ENCODE results near the gene TOP3A. TPM values are rescaled to one million over a fixed set of nuclear protein-coding genes. Genes with fewer than 3 reads are reported as not detected.

Gene TOP3A
- total RNA-seq, 2 donors from 2014 or later = 18.4 to 37.1 TPM

DNA sequence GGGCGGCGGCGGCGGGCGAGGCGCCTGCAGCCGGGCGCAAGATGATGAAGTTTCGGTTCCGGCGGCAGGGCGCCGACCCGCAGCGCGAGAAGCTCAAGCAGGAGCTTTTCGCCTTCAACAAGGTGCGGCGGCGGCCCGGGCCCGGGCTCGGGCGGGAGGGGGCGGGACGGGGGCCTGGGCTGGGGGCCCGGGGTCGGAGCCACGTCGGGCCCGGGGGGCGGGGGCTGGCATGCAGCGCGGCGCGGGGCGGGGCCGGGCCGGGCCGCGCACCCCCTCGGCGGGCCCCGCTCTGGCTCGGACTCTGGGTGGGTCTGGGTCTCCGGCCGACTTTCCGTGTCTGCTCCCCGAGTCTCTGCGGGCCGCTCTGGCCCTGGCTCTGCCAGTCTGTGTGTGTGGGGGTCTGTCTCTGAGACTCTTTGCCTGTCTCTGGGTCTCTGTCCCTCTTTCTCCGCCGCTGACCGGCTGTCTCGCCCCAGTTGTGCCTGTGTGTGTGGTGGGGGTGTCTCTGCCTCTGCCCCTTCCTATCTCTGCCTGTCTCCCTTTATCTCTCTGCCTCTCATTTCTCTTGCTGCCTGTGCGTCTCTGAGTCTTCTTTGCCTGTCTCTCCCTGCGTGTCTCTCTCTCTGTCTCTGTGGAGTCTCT, 89.0 kb downstream of the TOP3A start:
- H3K27ac ChIP-seq = no peak overlapping the region
- no peaks in the 10 kb centered on the region for H3K27me3 ChIP-seq (replicated peaks; ENCODE audit: insufficient read depth)
- H3K4me1 ChIP-seq (replicated peaks) = no peaks in the 10 kb centered on the region
- DNase-seq (ENCODE audit: low spot score) = no peak
- peak overlapping the region; percentile 53 to 57 for H3K4me3 ChIP-seq
- TF ChIP-seq POLR2AphosphoS5 (IDR thresholded peaks at IDR 0.05) (no peak), POLR2A (IDR thresholded peaks at IDR 0.05) (no peak)
- TF ChIP-seq, protein P1, sequence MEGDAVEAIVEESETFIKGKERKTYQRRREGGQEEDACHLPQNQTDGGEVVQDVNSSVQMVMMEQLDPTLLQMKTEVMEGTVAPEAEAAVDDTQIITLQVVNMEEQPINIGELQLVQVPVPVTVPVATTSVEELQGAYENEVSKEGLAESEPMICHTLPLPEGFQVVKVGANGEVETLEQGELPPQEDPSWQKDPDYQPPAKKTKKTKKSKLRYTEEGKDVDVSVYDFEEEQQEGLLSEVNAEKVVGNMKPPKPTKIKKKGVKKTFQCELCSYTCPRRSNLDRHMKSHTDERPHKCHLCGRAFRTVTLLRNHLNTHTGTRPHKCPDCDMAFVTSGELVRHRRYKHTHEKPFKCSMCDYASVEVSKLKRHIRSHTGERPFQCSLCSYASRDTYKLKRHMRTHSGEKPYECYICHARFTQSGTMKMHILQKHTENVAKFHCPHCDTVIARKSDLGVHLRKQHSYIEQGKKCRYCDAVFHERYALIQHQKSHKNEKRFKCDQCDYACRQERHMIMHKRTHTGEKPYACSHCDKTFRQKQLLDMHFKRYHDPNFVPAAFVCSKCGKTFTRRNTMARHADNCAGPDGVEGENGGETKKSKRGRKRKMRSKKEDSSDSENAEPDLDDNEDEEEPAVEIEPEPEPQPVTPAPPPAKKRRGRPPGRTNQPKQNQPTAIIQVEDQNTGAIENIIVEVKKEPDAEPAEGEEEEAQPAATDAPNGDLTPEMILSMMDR (IDR thresholded peaks at IDR 0.05) = no peak
- WGBS = 1% methylated on average over 29 of the region's 57 CpGs
- intact Hi-C loops (cut with DNase I) = no loop called here
- no peaks in the 10 kb centered on the region for H3K9me3 ChIP-seq
- no peaks in the 10 kb centered on the region for H3K36me3 ChIP-seq

DNA sequence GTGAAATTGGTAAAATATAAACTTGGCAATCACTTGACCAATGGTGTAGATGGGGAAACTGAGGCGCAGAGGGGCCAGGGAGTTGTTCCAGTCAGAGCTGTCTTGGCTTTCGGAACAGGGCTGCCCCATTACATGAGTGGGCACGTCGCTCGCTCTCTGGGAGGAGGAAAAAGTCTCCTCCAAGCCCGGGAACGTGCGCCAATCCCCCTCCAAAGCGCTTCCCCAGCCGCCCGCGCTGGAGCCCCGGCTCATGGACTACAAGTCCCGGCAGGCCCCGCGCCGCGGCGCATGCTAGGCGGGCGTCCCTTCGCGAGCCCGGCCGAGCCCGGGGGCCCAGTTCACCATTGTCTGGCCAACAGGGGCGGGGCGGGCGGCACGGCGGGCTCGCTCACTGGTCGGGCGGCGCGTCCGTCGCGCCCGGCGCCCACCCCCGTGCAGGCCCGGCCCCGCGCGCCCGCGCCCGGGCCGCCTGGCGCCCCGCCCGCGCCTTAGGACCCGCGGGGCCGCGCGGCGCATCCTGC, 89.6 kb downstream of the TOP3A start, which contains the start of gene LLGL1:
TSS of gene LLGL1 (plus strand) at position 515 of the 521 bp plus-strand sequence. CDS start 48 bp downstream, outside the sequence.
- peak within 1 kb of the TSS; percentile 53 to 57 for H3K4me3 ChIP-seq
- peak within 1 kb of the TSS in 1 of 2 donors; percentile 13 for H3K27ac ChIP-seq
- H3K4me1 ChIP-seq (replicated peaks) = no peaks in the 10 kb centered on the region
- H3K9me3 ChIP-seq = no peaks in the 10 kb centered on the region
- no peak for TF ChIP-seq POLR2A (IDR thresholded peaks at IDR 0.05)
- TF ChIP-seq, protein P1 (IDR thresholded peaks at IDR 0.05) = peak in 1 of 4 experiments; percentile 15
- TF ChIP-seq POLR2AphosphoS5 (IDR thresholded peaks at IDR 0.05) = peak; percentile 76
- no peaks in the 10 kb centered on the region for H3K27me3 ChIP-seq (replicated peaks; ENCODE audit: insufficient read depth)
- intact Hi-C loops (cut with DNase I) = no loop called here
- DNase-seq (ENCODE audit: low spot score) = peak; percentile 95
- WGBS = under 1% methylated on average over 26 of the region's 60 CpGs
- H3K36me3 ChIP-seq = no peaks in the 10 kb centered on the region

DNA sequence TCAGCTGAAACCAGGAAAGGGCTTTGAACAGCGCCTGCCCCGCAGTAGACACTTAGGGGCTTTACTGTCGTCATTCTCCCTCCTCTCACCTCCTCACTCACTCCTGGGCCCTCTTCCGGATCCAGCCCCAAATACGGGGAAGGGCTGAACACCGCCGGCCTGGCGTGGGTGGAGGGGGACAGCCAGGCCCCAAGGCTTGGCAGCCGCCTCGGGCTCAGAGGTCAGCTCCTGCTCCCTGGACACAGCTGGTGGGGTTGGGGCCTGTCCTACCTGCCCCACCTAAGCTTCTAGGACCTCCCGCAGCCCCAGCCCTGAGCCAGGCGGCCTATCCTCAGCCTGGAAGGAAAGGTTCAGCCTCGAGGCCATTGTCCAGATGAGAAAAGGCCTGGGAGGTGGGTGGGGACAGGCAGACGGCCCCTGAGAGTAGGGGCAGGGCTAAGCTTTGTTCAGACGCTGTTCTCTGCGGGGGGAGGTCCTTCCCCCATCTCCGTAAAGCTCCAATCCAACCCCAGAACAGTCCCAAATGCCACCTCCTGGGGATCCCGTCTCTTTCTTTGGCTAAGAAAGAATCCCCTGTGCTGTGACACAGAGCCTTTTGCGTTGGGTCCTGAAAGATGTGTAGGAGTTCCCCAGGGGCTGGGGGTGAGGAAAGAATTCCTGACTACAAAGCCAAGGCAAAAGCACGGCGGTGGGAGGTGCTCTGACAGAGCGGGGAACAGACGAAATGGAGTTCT, 90.2 kb downstream of the TOP3A start:
- DNase-seq (ENCODE audit: low spot score) = no peak
- Histone ChIP-seq H3K4me3 (peak overlapping the region; percentile 16 to 27), H3K27ac (peak overlapping the region in 1 of 2 donors; percentile 13), H3K4me1 (replicated peaks) (no peaks in the 10 kb centered on the region), H3K36me3 (no peaks in the 10 kb centered on the region), H3K9me3 (no peaks in the 10 kb centered on the region), H3K27me3 (replicated peaks; ENCODE audit: insufficient read depth) (no peaks in the 10 kb centered on the region)
- WGBS = 47% methylated on average over 23 of the region's 23 CpGs
- TF ChIP-seq, protein P1 (IDR thresholded peaks at IDR 0.05) = no peak
- TF ChIP-seq POLR2AphosphoS5 (IDR thresholded peaks at IDR 0.05) (no peak), POLR2A (IDR thresholded peaks at IDR 0.05) (no peak)
- intact Hi-C loops (cut with DNase I) = no loop called here

DNA sequence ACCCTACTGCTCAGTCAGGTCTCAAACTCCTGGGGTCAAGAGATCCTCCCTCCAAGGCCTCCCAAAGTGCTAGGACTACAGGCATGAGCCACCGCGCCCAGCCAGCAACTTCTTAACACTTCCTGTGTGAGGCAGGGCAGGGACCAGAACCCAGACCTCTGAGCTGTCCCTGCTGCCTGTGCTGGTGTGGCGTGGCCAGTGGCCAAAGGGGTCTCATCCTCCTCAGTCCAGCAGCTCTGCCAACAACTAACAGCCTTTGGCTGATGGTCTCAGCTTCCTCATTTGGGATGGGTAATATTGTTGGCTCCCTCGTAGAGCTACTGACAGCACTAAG, 90.8 kb downstream of the TOP3A start:
- intact Hi-C loops (cut with DNase I) = no loop called here
- H3K4me1 ChIP-seq (replicated peaks) = no peaks in the 10 kb centered on the region
- no peak overlapping the region for H3K4me3 ChIP-seq
- WGBS = 89% methylated on average over 4 of the region's 4 CpGs
- no peaks in the 10 kb centered on the region for H3K36me3 ChIP-seq
- TF ChIP-seq, protein P1 (IDR thresholded peaks at IDR 0.05) = no peak
- TF ChIP-seq POLR2A (IDR thresholded peaks at IDR 0.05) (no peak), POLR2AphosphoS5 (IDR thresholded peaks at IDR 0.05) (no peak)
- H3K9me3 ChIP-seq = no peaks in the 10 kb centered on the region
- no peak overlapping the region for H3K27ac ChIP-seq
- H3K27me3 ChIP-seq (replicated peaks; ENCODE audit: insufficient read depth) = no peaks in the 10 kb centered on the region
- DNase-seq (ENCODE audit: low spot score) = no peak

Small RNA genes within 50 kb of the gene (microRNA-seq; reads per million reads assigned to microRNA genes)
- not detected for gene MIR6778

Other genes starting within 250 kb of the TOP3A start
- 10 to 100 TPM; 44.1 to 56.9 TPM for gene DRG2, start 227.0 kb downstream of the TOP3A start, total RNA-seq
- 1 to 10 TPM in 1 of 2 donors, under 1 TPM in 1; 0.32 to 8.3 TPM for gene MYO15A, start 206.2 kb downstream of the TOP3A start, total RNA-seq
- 100 to 1,000 TPM; 132 to 230 TPM for gene ALKBH5, start 131.2 kb downstream of the TOP3A start, total RNA-seq
- 10 to 100 TPM; 17.7 to 33.5 TPM for gene LLGL1, start 89.4 kb downstream of the TOP3A start, total RNA-seq
- gene FLII, start 56.3 kb downstream of the TOP3A start, total RNA-seq = 100 to 1,000 TPM; 280 to 347 TPM
- gene MIEF2, start 54.3 kb downstream of the TOP3A start, total RNA-seq = 10 to 100 TPM; 22.3 to 28.7 TPM
- gene SMCR8, start 299 bp upstream of the TOP3A start, total RNA-seq = 10 to 100 TPM; 19.0 to 25.3 TPM
- 10 to 100 TPM; 31.6 to 43.0 TPM for gene SHMT1, start 48.6 kb upstream of the TOP3A start, total RNA-seq
- 1 to 10 TPM; 1.6 to 1.7 TPM for gene EVPLL, start 62.8 kb upstream of the TOP3A start, total RNA-seq
- under 1 TPM in 1 of 2 donors, not detected in 1; 0.18 TPM for gene LGALS9C, start 161.8 kb upstream of the TOP3A start, total RNA-seq

All from prostate gland (tissue), 2 donors.